GM20431 (cell line): ENCODE results near the gene METTL16.

ENCODE experiments used
- in situ Hi-C: fragments of 300-500 bp; cut with MseI, MboI; formaldehyde crosslinking; loops from one replicate; pipeline ENCODE4 v1.15.0; 2020; ENCODE audit warnings: low sequenced_read_pairs; ENCODE audit not compliant: unreplicated experiment

Gene METTL16

DNA sequence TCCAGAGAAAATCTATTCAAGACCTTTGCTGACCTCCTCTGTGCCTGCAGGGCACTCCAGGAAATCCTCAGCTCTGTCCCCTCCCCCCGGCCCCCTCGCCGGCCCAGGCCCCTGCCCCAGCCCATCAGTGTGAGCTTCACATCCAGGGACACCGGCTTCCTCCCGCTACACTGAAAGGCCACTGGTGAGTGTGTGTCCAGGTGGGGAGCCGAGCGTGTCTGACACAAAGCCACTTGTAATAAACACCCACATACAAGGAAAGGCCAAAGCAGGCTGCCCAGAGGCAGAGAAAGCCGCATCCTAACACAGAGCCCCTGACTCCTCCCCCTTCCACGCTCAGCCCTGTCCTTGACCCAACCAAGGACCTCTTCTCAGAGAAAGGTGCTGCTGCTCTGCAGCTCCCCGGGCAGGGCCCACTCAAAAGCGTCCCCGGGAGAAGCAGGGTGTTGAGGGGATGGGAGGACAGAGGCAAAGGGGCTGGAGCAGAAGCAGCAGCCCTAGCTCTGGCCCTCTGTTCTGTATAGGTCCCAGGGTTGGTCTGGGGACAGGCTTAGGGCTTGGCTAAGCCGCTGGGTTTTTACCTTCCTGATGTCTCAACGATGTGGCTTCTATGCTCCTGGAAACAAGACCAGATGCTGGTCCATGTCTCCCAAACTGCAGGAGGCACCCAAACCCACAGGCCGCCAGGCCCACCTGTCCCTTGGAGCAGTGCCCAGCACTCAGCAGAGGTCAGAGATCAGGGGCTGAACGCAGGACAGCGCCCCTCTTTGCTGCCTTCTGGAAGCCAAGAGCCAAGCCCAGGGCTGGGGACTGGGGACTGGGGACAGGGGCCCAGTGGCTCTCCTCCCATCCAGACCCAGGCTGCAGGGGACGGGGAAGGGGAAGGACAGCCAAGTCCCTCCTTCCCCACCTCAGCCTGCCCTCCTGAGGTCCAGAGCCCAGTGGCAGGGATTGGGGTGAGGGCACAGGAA is 126.2 kb downstream of the METTL16 start:
- in situ Hi-C loops = no loop called here

DNA sequence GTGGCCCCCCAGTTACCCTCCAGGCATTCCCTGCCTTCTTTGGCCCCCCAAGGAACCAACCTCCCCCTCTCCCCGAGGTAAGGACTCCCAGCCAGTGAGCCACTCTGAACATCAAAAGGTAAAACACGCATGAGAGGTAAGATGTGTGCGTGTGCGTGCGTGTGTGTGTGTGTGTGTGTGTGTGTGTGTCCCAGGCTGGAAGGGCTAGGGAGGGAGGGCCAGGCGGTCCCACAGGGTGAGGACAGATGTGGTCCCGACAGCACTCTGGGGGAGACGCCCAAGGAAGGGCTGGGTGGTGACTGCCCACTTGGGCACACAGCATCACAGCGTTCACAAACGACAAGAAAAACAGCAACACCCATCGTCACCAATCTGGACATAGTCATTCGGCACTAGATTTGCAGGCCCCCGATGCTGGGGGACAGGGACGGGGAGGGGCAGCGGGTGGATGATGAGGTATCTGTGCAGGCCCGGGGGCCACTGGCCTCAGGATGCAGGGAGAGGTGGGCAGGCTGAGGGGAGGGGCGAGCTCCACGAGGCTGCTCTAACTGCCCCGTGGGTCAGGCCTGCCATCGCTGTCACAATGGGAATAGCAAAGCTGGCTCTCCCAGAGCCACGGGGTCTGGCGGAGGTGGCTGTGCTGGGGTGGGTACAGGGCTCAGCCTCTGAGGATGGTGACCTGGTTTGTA is 127.1 kb downstream of the METTL16 start:
- in situ Hi-C loops = no loop called here

DNA sequence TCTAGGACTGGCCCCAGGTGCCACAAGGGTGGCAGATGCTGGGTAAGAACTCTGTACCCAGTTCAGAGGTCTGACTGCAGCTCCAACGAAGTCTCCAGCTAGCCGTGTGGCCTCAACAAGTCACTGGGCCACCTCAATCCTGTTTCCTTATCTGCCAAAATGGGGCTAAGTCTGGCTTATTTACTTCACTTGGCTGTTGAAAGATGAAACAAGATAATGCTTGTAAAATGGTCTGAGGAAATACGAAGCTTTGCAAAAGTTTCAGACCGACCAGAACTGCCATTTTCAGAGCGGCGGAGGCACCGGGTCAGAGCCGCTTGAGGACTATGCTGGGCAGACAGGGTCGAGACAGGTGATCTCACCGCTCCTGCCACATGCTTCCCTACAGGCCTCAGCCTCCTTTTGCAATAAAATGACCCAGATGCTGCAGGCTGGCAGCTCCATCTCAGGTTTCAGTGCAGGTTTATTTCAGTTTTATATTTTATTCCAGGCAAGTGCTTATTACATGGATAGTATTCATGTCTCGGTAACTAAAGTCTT is 128.0 kb downstream of the METTL16 start:
- in situ Hi-C loops = no loop called here

DNA sequence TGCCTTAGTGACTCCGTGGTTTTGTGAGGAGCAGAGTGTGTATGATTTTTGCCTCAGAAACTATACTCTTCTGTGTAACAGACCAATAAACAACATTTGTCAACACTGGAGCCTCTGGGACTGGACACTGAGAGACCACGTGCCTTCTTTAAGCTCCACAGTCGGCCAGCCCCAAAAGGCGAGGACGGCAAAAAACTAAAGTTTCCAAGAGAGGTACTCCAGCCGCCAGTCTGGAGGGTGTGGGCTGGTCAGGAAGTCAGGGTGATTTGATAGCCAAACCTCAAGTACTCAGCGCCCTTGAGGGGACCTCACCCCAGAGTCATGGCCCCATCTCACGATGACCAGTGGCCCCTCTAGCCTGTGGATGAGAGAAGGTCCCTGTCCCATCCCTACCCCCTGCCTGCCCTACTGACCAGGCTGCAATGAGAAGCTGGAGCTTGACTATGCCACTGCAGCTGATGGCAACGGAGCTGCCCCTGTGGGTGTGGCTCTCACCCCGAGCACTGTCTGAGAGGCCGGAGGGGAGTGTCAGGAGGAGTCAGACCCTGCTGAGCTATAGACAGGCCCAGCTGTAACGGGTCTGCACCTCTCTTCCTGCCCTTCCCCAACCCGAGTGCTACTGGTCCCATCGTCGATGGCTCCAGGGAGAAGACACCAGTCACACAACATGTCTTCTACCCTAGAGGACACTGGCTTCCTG is 130.6 kb downstream of the METTL16 start:
- in situ Hi-C loops = no loop called here

DNA sequence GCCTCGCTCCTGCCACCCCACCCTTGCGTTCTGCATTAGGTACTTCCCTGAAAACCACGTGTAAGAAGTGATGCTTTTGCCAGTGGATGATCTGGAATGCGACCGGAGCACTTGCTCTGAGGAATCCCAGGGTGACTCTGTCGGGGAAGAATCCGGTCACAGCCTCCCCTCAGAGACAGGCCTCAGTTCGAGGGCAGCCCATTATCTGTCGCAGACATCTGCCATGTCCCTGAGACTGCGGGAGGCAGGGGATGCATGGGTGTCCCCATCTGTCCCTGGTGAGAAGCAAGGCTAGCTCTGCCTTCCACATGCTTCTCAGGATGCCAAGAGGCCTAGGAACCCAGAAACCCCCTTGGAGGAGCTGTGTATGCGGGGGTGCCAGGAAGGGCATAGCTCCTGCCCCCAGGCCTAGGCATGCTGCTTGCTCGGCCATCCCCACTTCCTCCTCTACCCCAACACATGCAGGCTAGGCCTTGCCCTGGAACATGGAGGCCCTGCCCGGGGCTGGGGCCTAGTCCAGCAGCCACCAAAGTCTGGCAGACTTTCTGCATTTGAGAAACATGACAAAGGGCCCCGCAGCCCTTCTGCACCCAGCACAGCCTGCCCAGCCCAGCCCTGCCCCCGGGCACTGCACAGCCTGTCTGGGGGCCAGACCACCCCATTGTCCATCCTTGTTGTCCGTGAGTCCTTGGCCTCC is 131.3 kb downstream of the METTL16 start:
- in situ Hi-C loops = no loop called here

DNA sequence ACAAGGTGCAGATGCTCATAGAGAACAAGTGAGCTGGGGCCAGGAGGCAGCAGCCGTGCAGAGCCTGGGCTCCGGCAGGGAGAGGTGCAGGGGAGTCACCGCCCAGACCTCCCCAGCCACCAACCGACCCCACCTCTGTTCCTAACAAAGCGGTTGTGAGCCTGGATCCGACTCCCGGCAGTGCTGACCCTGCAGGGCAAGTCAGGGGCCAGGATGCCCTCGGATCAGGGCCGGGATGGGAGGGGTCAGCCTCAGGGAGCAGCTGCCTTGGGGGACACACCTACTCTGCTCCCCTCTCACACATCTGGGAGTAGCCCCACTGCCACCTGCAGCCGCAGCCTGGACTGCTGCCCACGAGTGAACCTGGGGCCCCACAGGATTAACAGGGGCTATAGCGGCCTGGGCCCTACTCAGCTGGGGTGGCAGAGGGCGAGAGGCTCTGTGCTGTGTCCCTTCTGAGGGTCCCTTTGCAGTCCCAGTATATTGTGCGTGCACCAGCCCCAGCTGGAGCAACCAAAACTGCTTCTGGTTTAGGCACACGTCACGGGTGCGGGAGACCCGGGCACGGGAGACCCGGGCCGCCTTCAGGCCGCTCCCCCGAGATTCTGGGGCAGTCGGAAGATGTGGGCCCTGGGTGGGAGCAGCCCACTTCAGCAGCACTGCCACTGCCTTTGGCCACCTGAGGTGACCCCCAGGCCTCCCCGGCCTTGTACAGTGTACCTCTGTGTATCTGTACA is 132.0 kb downstream of the METTL16 start:
- in situ Hi-C loops = no loop called here

DNA sequence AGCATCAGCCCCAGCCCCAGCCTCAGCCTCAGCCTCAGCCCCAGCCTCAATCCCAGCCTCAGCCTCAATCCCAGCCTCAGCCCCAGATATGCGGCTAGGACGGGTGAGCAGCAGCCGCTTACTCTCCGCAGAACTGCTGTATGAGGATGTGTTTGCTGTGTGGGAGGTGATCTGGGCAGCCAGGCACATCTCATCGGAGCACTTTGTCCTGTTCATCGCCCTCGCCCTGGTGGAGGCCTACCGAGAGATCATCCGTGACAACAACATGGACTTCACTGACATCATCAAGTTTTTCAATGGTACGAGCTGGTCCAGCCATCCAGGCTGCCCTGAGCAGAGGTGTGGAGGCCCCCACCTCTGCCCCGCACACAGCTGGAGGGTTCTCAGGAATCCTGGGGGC is 132.8 kb downstream of the METTL16 start:
- in situ Hi-C loops = no loop called here

DNA sequence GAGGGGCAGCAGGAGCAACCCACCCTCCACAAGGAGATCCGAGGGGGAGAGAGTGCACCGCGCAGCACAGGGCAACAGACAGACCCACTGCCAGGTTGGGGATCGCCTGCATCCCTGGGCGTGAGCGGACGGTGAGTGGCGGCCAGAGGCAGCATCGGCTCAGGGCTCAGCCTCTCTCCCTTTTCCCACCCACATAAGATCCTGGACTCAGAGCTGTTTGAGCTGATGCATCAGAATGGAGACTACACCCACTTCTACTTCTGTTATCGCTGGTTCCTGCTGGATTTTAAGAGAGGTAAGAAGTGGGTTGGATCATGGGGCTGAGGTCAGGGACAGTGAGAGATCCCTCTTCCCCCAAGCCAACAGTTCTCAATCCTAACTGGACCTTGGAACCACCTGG is 134.0 kb downstream of the METTL16 start:
- in situ Hi-C loops = no loop called here

DNA sequence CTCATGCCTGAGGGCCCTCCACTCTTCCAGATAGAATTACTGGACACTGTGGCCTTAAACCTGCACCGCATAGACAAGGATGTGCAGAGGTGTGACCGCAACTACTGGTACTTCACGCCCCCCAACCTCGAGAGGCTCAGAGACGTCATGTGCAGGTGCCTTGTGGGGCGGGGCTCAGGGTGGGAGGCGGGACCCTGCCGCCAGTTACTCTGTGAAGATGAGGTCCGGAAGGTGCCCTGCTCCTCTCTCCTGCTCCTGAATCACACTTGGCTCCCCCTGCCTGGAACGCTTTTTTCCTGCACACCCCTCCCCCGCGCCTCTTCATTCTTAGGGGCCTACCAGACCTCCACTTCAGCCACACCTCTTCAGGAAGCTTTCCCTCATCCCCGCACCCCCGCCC is 135.6 kb downstream of the METTL16 start:
- in situ Hi-C loops = no loop called here

DNA sequence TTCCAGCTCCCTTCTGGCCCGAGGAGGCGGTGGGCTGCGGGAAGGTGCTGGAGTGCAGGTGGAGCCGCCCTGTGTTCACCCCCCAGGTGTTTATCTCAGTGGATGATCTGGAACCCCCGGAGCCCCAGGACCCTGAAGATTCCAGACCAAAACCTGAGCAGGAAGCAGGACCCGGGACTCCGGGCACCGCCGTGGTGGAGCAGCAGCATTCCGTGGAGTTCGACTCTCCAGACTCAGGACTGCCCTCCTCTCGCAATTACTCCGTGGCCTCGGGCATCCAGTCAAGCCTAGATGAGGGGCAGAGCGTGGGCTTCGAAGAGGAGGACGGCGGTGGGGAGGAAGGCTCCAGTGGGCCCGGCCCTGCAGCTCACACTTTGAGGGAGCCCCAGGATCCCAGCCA is 136.3 kb downstream of the METTL16 start:
- in situ Hi-C loops = no loop called here

DNA sequence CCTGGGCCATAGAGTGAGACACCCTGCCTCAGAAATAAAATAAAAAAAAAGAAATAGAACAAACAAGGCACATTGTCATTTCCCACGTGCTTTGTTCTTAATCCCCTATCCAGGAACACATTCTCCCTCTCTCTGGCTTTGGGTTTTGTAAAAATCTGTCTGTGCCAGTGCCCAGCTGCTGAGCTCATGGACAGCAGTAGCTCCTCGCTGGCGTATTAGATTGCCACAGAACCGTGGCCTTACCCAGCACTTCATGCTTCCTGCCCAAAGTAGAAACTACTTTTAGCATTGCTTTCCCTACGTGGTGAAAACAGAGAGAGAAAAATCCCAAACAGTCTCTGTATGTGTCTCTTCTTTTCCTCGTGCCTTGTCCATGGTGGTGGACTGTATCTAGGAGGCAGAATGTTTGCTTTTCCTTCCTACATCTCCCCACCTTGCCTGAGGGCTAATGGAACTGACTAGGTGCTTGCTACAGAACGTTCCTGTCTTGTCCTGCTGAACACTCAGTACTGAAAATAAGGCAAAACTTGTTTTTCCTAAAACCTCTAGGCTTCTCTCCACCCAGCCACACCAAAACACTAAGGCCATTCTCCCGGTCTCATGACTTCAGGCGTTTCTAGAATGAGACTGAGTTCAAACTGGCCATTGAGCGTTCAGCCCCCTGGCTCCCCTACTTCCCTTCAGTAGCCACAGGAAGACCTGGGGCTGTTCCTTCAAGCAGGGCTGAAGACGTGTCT is 137.0 kb downstream of the METTL16 start:
- in situ Hi-C loops = no loop called here

DNA sequence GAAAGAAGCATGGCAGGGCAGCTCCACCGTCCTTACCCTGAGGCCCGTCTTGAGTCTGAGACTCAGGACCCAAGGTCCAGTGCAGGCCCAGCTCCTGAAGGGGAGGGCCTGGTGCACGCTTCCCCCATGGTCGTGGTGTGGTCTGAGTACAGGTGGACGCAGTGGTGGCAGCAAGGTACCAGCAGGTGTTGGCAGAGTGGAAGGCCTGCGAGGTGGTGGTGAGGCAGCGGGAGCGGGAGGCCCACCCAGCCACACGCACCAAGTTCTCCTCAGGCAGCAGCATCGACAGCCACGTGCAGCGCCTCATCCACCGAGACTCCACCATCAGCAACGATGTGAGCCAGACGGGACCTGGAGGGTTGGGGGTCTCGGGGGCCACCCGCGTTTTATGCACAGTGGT is 138.5 kb downstream of the METTL16 start:
- in situ Hi-C loops = no loop called here

DNA sequence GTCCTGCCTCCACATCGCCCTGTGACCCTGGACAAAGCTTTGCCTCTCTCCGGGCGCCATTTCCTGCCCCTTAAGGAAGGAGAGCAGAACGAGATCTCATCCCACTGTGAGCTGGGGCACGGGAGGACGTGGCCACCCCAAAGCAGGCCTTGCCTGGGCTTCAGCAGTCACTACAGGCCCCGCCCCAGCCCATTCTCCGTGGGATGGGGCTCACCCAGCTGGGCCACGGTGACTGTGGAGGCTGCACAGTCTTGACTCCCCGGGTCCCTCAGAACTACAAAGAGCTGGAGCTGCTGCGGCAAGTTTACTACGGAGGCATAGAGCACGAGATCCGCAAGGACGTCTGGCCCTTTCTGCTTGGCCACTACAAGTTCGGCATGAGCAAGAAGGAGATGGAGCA is 139.0 kb downstream of the METTL16 start:
- in situ Hi-C loops = no loop called here

DNA sequence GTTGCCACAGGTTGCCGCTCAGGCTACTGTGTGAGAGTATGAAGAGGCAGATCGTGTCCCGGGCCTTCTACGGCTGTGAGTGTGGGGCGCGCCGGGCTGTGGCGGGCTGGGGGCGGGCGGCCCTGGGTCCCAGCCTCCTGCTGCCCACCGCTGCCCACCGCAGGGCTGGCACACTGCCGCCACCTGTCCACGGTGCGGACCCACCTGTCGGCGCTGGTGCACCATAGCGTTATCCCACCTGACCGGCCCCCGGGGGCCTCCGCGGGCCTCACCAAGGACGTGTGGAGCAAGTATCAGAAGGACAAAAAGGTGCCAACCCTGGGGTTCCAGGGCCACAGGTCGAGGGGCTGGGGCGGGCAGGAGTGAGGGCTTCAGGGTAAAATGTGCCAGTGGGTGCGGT is 139.5 kb downstream of the METTL16 start:
- in situ Hi-C loops = no loop called here

DNA sequence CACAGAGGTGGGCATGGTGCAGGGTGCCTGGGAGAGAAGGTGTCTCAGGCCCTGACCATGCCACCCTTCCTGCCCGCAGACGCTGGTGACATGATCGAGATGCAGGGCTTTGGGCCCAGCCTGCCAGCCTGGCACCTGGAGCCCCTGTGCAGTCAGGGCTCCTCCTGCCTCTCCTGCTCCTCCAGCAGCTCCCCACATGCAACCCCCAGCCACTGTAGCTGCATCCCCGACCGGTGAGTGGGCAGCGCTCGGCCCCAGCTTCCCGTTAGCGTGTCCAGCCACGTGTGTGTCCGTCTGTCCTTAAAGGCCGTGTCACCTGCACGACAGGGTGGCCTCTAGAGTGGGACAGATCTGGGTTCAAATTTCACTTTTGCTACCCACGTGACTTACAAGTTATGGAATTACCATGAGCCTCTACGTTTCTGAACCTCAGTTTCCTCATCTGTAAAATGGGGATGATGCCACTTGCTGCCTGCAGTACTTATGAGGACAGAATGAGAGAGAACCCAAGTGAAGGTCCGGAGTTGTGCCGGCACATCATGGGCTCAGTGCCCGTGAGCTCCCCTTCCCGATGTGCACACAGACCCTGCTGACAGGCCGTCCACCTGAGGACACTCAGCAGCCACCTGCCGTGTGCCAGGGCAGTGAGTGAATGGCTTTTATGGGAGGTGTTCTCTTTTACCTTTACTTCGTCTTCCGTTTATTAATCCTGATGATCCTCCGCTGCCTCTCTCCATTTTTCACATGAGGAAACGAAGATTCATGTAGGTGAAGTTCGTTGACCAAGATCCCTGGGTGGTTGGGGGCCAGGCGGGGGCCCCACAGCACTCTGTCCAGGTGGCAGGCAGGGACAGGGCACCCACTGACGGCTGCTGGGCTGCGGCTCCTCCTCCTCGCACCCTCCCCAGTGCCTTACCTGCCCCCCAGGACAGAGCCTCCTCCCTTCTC is 140.2 kb downstream of the METTL16 start:
- in situ Hi-C loops = no loop called here

DNA sequence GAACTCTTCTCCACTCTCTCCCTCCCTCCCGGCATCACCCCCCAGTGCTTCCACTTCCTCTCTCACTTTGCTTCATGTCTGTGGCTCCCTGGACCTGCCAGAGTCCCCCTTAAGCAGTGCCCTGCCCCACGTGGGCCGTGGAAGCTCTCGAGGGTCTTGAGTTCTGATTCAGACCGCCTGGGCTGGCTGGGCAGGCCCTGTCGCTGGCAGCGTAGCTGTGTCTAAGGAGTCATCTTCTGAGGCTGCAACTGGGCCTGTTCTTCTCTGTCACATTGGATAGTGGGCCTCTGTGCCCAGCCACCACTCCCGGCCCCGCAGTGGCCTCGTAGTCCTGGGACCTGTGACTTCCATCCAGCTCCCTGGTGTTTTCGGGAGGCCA is 141.5 kb downstream of the METTL16 start:
- in situ Hi-C loops = no loop called here

DNA sequence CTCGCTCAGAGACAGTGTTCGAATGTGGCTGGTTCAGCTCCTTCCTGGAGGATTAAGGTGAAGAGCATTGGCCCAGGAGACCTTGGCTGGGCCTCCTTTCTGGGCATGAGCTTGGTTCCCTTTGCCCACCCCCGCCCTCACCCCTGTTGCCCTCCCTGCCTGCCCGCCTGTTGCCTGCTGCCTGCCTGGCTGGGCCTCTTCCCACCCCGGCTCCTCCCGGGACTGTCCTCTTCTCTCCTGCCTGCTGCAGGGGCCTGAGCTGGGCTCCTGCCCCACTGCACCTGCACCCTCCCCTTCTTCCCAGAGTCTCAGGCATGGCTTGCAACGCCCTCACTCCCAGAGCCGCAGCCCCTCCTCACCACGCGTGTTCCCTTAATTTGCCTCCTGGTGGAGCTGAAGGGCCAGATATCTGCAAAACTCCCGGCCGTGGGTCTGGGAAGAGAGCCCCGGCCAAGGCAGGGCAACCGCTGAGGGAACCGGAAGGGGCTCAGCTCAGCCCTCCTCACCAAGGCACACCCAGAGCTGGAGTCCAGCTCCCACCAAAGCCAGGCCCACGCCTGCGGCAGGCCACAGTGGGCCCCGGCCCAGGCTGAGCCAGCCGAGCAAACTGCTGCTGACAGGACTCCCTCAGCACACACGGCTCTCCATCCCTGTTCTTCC is 142.0 kb downstream of the METTL16 start:
- in situ Hi-C loops = no loop called here
